ENCODE measurements around the gene SASH1. TPM values are rescaled to one million over a fixed set of nuclear protein-coding genes. Genes with fewer than 3 reads are reported as not detected.

The SASH1 gene
- total and polyA plus RNA-seq, 2 donors (not counting 3 experiments of a cell fraction or from before 2014, with no cell fraction given): 18.5 to 103 TPM

GRCh38 chr6:148497717-148498116 is 155.1 kb downstream of the SASH1 start:
- Histone ChIP-seq H3K9me1 (replicated peaks; ENCODE audit: control insufficient read depth, extremely low read depth, insufficient read depth, low read length) (peaks cover 2% of the 10 kb centered on the region), H3K79me2 (ENCODE audit: control insufficient read depth, insufficient read depth, low read length) (peaks cover 61% of the 10 kb centered on the region), H3K4me2 (ENCODE audit: insufficient read depth, low read length) (no peak overlapping the region), H4K20me1 (replicated peaks; ENCODE audit: control insufficient read depth, extremely low read depth, insufficient read depth, low read length) (no peaks in the 10 kb centered on the region), H3K36me3 (ENCODE audit: control insufficient read depth in 2 of 2, extremely low read depth in 1 of 2, insufficient read depth in 2 of 2, low read length in 2 of 2) (peaks cover 4 to 14% of the 10 kb centered on the region in 2 experiments), H3K27me3 (ENCODE audit: control insufficient read depth in 2 of 2, insufficient read depth in 2 of 2, low read length in 2 of 2) (no peaks in the 10 kb centered on the region), H3K4me3 (replicated peaks in 1 of 3; ENCODE audit: insufficient read depth in 1 of 3, low read depth in 1 of 3, low read length in 3 of 3) (no peak overlapping the region), H3K27ac (ENCODE audit: insufficient read depth, low read depth, low read length) (no peak overlapping the region), H3K4me1 (ENCODE audit: control insufficient read depth, extremely low read depth, insufficient read depth, low read length) (peaks cover 9% of the 10 kb centered on the region), H3K9ac (replicated peaks; ENCODE audit: extremely low read depth, insufficient read depth, low read length) (no peak overlapping the region), H2AFZ (ENCODE audit: low read depth, low read length) (no peak overlapping the region), H3K9me3 (replicated peaks; ENCODE audit: control insufficient read depth, insufficient read depth, low read length) (no peaks in the 10 kb centered on the region)
- dilution Hi-C loops (cut with MboI; ENCODE audit: extremely low pct_ligation_motif_present, low sequenced_read_pairs) (no loop called here), intact Hi-C loops (cut with micrococcal nuclease) (no loop called here)
- DNase-seq (ENCODE audit: low read depth, low spot score) (no peak), FAIRE-seq (no peak)
- CTCF ChIA-PET: interaction anchor here (1.1 kb wide), 1 partner anchor 991 kb away, joined by 3 read pairs; no protein-coding TSS in a partner anchor
- no TSS peak for BruUV-seq (replicated peaks)
- TF ChIP-seq FOS (IDR thresholded peaks at IDR 0.05; ENCODE audit: borderline replicate concordance, insufficient read depth, low read length): no peak
- no peak for TF ChIP-seq JUN (IDR thresholded peaks at IDR 0.05; ENCODE audit: borderline replicate concordance, insufficient read depth, insufficient read length, low read depth)
- no peak for TF ChIP-seq POLR2AphosphoS5 (IDR thresholded peaks at IDR 0.05; ENCODE audit: insufficient read depth, low read depth, low read length)
- TF ChIP-seq, protein P1, sequence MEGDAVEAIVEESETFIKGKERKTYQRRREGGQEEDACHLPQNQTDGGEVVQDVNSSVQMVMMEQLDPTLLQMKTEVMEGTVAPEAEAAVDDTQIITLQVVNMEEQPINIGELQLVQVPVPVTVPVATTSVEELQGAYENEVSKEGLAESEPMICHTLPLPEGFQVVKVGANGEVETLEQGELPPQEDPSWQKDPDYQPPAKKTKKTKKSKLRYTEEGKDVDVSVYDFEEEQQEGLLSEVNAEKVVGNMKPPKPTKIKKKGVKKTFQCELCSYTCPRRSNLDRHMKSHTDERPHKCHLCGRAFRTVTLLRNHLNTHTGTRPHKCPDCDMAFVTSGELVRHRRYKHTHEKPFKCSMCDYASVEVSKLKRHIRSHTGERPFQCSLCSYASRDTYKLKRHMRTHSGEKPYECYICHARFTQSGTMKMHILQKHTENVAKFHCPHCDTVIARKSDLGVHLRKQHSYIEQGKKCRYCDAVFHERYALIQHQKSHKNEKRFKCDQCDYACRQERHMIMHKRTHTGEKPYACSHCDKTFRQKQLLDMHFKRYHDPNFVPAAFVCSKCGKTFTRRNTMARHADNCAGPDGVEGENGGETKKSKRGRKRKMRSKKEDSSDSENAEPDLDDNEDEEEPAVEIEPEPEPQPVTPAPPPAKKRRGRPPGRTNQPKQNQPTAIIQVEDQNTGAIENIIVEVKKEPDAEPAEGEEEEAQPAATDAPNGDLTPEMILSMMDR (IDR thresholded peaks at IDR 0.05; ENCODE audit: extremely low read depth in 1 of 2, insufficient read depth in 1 of 2, low read depth in 1 of 2, low read length in 2 of 2): no peak
- TF ChIP-seq POLR2A (IDR thresholded peaks at IDR 0.05; ENCODE audit: low read depth, low read length): no peak
- TF ChIP-seq GATA2 (IDR thresholded peaks at IDR 0.05; ENCODE audit: insufficient read depth, insufficient read length, low read depth, low read length): no peak
- POLR2A ChIA-PET: no interaction called here

DNA sequence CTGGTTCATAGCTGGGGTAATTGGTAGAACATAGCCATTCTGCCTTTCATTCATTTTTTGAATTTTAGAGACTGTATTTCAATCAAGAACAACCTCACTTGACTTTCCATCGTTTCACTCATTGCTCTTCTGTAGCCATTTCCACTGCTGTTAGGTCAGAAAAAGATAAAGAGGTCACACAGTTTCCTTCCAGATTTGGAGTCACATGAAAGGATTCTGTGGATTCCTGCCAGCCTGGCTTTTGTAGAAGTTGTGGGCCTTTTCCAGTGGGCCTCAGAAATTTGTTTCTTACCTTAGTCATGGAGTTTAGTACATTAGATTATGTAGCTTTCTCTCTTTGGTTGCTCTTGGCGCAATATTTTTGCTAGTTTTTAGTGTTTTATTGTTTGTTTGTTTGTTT is 157.8 kb downstream of the SASH1 start:
- no peak overlapping the region for H3K27ac ChIP-seq (ENCODE audit: insufficient read depth, low read depth, low read length)
- dilution Hi-C loops (cut with MboI; ENCODE audit: extremely low pct_ligation_motif_present, low sequenced_read_pairs): no loop called here

More for the DNA sequence above, 157.8 kb downstream of the SASH1 start:
- POLR2A ChIA-PET: no interaction called here
- Histone ChIP-seq H3K4me1 (ENCODE audit: control insufficient read depth, extremely low read depth, insufficient read depth, low read length) (peaks cover 9% of the 10 kb centered on the region), H4K20me1 (replicated peaks; ENCODE audit: control insufficient read depth, extremely low read depth, insufficient read depth, low read length) (no peaks in the 10 kb centered on the region), H3K4me3 (replicated peaks in 1 of 3; ENCODE audit: insufficient read depth in 1 of 3, low read depth in 1 of 3, low read length in 3 of 3) (no peak overlapping the region), H3K36me3 (ENCODE audit: control insufficient read depth in 2 of 2, extremely low read depth in 1 of 2, insufficient read depth in 2 of 2, low read length in 2 of 2) (peaks cover 4 to 19% of the 10 kb centered on the region in 2 experiments), H3K9me1 (replicated peaks; ENCODE audit: control insufficient read depth, extremely low read depth, insufficient read depth, low read length) (peaks cover 2% of the 10 kb centered on the region), H3K79me2 (ENCODE audit: control insufficient read depth, insufficient read depth, low read length) (peaks cover 65% of the 10 kb centered on the region), H2AFZ (ENCODE audit: low read depth, low read length) (no peak overlapping the region), H3K9ac (replicated peaks; ENCODE audit: extremely low read depth, insufficient read depth, low read length) (no peak overlapping the region), H3K4me2 (ENCODE audit: insufficient read depth, low read length) (no peak overlapping the region), H3K27me3 (ENCODE audit: control insufficient read depth in 2 of 2, insufficient read depth in 2 of 2, low read length in 2 of 2) (no peaks in the 10 kb centered on the region), H3K9me3 (replicated peaks; ENCODE audit: control insufficient read depth, insufficient read depth, low read length) (no peaks in the 10 kb centered on the region)
- intact Hi-C loops (cut with micrococcal nuclease): no loop called here
- TF ChIP-seq FOS (IDR thresholded peaks at IDR 0.05; ENCODE audit: borderline replicate concordance, insufficient read depth, low read length) (no peak), MAX (IDR thresholded peaks at IDR 0.05; ENCODE audit: insufficient read depth, insufficient read length) (no peak), MYC (IDR thresholded peaks at IDR 0.05; ENCODE audit: low read depth, low read length) (no peak), EZH2 (IDR thresholded peaks at IDR 0.05; ENCODE audit: borderline replicate concordance, low read depth, low read length, severe bottlenecking) (no peak), POLR2A (IDR thresholded peaks at IDR 0.05; ENCODE audit: low read depth, low read length) (no peak), JUN (IDR thresholded peaks at IDR 0.05; ENCODE audit: borderline replicate concordance, insufficient read depth, insufficient read length, low read depth) (no peak), POLR2AphosphoS5 (IDR thresholded peaks at IDR 0.05; ENCODE audit: insufficient read depth, low read depth, low read length) (no peak), GATA2 (IDR thresholded peaks at IDR 0.05; ENCODE audit: insufficient read depth, insufficient read length, low read depth, low read length) (no peak)
- TF ChIP-seq, protein P1 (IDR thresholded peaks at IDR 0.05; ENCODE audit: extremely low read depth in 1 of 2, insufficient read depth in 1 of 2, low read depth in 1 of 2, low read length in 2 of 2): no peak
- CTCF ChIA-PET: interaction anchor here (0.7 to 1.3 kb wide), 2 partner anchors 8 to 10 kb away, joined by 3 to 4 read pairs; no protein-coding TSS in a partner anchor
- no TSS peak for BruUV-seq (replicated peaks)
- FAIRE-seq (no peak), DNase-seq (ENCODE audit: low read depth, low spot score) (no peak)

Measured in endothelial cell of umbilical vein (primary cell).